Kidney (tissue), 22 donors: Measurements from ENCODE around the gene GTSF1L. TPM values are rescaled to one million over a fixed set of nuclear protein-coding genes. Genes with fewer than 3 reads are reported as not detected.

Source experiments
- DNase-seq, 5 donors: peaks; one replicate each; pipeline ENCODE4 v3.0.0-alpha.2; 2013 to 2020
- FAIRE-seq: peaks from 2 replicates; lab custom pipeline; 2012; peaks lifted over from hg19 to GRCh38; lab: Jason Lieb, UNC
- H3K27ac ChIP-seq, 2 donors: one replicate each; pipeline ENCODE4 v1.7.0; 2013; ENCODE audit warnings: low read depth in 2 of 2, low read length in 2 of 2, inconsistent platforms in 1 of 2
- H3K27me3 ChIP-seq: one replicate; pipeline ENCODE4 v1.7.1; 2013; ENCODE audit warnings: low read length, inconsistent platforms; ENCODE audit not compliant: control insufficient read depth, insufficient read depth
- H3K36me3 ChIP-seq, 3 donors: one replicate each; pipeline versions ENCODE4 v1.7.0 to v1.7.1; 2013; ENCODE audit warnings: low read length in 3 of 3, control low read depth in 1 of 3, inconsistent platforms in 1 of 3; ENCODE audit not compliant: insufficient read depth in 3 of 3, control insufficient read depth in 2 of 3
- H3K4me1 ChIP-seq, 3 donors: one replicate each; pipeline versions ENCODE4 v1.7.0 to v1.7.1; 2013; ENCODE audit warnings: low read length in 3 of 3, inconsistent platforms in 1 of 3, low read depth in 1 of 3; ENCODE audit not compliant: control insufficient read depth in 2 of 3, insufficient read depth in 2 of 3
- H3K4me3 ChIP-seq, 3 donors: one replicate each; pipeline versions ENCODE4 v1.7.0 to v1.8.1; 2013; ENCODE audit warnings: low read length in 3 of 3, control low read depth in 1 of 3, inconsistent platforms in 1 of 3
- H3K9ac ChIP-seq, 3 donors: one replicate each; pipeline versions ENCODE4 v1.7.0 to v1.7.1; 2013; ENCODE audit warnings: low read length in 3 of 3, control low read depth in 1 of 3, inconsistent platforms in 1 of 3
- H3K9me3 ChIP-seq, 3 donors: one replicate each; pipeline versions ENCODE4 v1.7.0 to v1.7.1; 2013; ENCODE audit warnings: low read length in 3 of 3, control low read depth in 1 of 3, inconsistent platforms in 1 of 3; ENCODE audit not compliant: control insufficient read depth in 2 of 3, insufficient read depth in 1 of 3
- intact Hi-C: fragments of 100-400 bp; cut with DNase I; formaldehyde crosslinking; loops from one replicate; pipeline ENCODE4 v1.11.1; 2022
- long read RNA-seq, 10 donors: library from polyadenylated mRNA in 1 of 10; unstranded in 1 of 10; transcript quantifications; one replicate each; pipeline ENCODE4 v2.0.0 and lab custom pipeline, GENCODE V29; 2021 to 2026
- polyA plus RNA-seq: library from polyadenylated mRNA; stranded (reverse); fragments of 350-450 nt; fragmentation: Illumina TruSeq; extraction: RNeasy Lipid Tissue Mini Kit (QIAGEN cat#74804); gene quantifications from one replicate; pipeline ENCODE4 v1.2.3, GENCODE V29; 2014; ENCODE audit warnings: low read depth, low replicate concordance; ENCODE audit not compliant: insufficient read depth
- total RNA-seq: library from RNA; stranded (reverse); fragmentation: NEBNext Ultra II Directional; extraction: Animal tissue kit (Norgen Biotek cat#: 25700); gene quantifications from one replicate; pipeline ENCODE4 v1.2.1, GENCODE V29; 2021
- TF ChIP-seq, protein P1 (sequence below): IDR thresholded peaks from 3 replicates; pipeline ENCODE4 v1.5.1; 2012; ENCODE audit warnings: mild to moderate bottlenecking, moderate library complexity, borderline replicate concordance; ENCODE audit not compliant: insufficient read depth; ENCODE audit errors: extremely low read depth
- donor health status: control.
- donor health status: control.
- donor health status: control.
- donor health status: control.
- donor health status: control.
- donor health status: DM: yes; HTN: yes; CAD: no.
- donor health status: Normal renal cell carcinoma (clear cell type).

Gene GTSF1L
- total RNA-seq: not detected
- polyA plus RNA-seq: not detected
- long read RNA-seq, donor 1: 0 reads
- long read RNA-seq, donor 2: 0 reads
- long read RNA-seq, donor 3: 0 reads
- long read RNA-seq, donor 4: 0 reads
- long read RNA-seq, donor 5: 0 reads
- long read RNA-seq, donor 6: 0 reads
- long read RNA-seq, donor 7: 0 reads
- long read RNA-seq, donor 8: 0 reads
- long read RNA-seq, donor 9: 0 reads
- long read RNA-seq, donor 10: 0 reads

DNA sequence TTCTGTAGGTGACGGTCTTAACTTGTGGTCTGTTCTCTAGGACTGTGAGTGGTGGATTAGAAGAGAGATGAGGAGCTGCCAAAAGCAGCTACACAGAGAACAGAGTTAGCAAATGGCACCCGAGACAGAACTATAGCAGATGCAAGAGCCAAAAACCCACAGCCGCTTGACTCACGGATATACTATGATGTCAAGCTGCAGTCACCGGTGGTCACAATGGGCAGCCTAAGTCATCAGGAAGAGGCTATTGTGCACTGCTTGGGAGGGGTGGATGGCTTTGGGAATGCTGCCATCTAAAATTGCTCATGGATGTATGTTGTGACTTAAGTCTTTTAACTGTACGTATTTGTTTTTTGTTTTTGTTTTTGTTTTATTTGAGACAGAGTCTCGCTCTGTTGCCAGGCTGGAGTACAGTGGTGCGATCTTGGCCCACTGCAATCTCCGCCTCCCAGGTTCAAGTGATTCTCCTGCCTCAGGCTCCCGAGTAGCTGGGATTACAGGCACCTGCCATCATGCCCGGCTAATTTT, at the start of gene GTSF1L:
Gene GTSF1L, minus strand, starts transcription at position 192 of the 528 bp plus-strand sequence. CDS start 308 bp downstream, outside the sequence.
- Histone ChIP-seq H3K9ac (no peak within 1 kb of the TSS), H3K9me3 (no peaks in the 10 kb centered on the region), H3K4me3 (no peak within 1 kb of the TSS), H3K27ac (no peak within 1 kb of the TSS), H3K36me3 (no peaks in the 10 kb centered on the region), H3K4me1 (no peaks in the 10 kb centered on the region), H3K27me3 (no peaks in the 10 kb centered on the region)
- intact Hi-C loops: no loop called here
- no peak for DNase-seq
- no peak for FAIRE-seq
- TF ChIP-seq, protein P1, sequence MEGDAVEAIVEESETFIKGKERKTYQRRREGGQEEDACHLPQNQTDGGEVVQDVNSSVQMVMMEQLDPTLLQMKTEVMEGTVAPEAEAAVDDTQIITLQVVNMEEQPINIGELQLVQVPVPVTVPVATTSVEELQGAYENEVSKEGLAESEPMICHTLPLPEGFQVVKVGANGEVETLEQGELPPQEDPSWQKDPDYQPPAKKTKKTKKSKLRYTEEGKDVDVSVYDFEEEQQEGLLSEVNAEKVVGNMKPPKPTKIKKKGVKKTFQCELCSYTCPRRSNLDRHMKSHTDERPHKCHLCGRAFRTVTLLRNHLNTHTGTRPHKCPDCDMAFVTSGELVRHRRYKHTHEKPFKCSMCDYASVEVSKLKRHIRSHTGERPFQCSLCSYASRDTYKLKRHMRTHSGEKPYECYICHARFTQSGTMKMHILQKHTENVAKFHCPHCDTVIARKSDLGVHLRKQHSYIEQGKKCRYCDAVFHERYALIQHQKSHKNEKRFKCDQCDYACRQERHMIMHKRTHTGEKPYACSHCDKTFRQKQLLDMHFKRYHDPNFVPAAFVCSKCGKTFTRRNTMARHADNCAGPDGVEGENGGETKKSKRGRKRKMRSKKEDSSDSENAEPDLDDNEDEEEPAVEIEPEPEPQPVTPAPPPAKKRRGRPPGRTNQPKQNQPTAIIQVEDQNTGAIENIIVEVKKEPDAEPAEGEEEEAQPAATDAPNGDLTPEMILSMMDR: no peak

DNA sequence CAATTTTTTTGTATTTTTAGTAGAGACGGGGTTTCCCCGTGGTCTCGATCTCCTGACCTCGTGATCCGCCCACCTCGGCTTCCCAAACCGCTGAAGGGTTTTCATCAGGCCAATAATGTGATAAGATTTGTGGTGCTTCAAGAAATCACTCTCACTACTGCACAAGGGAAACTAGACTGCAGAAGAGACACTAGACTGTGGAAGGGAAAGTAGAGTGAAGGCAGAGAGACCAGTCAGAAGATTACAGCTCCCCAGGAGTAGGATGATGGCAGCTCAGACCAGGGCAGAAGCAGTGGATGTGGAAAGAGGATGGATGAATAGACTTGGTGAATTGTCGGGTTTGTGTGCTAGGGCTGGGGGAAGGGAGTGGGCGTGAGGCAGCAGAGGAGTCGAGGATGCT, 48.0 kb upstream of the GTSF1L start:
- intact Hi-C loops: no loop called here
- Histone ChIP-seq H3K9me3 (peaks cover 0 to 8% (median 5%) of the 10 kb centered on the region in 3 donors), H3K27ac (no peak overlapping the region), H3K9ac (no peak overlapping the region), H3K4me1 (no peaks in the 10 kb centered on the region), H3K27me3 (no peaks in the 10 kb centered on the region), H3K36me3 (no peaks in the 10 kb centered on the region), H3K4me3 (no peak overlapping the region)
- DNase-seq: no peak
- no peak for FAIRE-seq
- TF ChIP-seq, protein P1: no peak

DNA sequence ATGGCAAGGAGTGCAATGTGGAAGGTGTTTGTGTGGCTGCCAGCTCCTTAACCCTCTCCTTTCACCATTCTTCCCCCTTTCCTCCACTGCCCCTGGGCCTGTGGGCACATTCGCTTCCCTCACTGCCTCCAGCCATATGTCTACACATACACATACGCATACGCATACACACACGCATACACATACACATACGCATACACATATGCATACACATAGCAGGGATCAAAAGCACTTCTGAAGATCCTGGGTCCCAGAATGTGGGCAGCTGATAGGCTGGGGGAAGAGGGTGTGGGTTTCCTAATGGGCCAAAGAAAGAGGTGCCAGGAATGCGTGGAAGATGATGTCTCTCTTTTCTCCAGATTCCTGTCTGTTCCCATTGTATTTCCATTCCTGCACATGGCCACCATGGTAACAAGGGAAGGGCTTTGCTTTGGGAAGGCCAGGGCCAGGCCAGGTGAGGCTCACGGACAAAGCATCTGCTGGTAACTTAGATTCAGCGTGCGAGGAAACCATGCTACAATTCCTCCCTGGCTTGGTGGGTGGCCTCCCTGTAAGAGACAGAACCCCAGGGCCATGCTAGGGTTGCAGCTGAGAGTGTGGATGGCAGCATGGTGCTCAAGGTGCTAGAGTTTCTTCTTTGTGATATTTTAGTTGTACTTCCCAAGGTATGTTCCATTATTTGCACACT, 44.8 kb upstream of the GTSF1L start:
- Histone ChIP-seq H3K27ac (no peak overlapping the region), H3K4me1 (no peaks in the 10 kb centered on the region), H3K9me3 (no peaks in the 10 kb centered on the region), H3K36me3 (no peaks in the 10 kb centered on the region), H3K9ac (no peak overlapping the region), H3K27me3 (no peaks in the 10 kb centered on the region), H3K4me3 (no peak overlapping the region)
- TF ChIP-seq, protein P1: no peak
- intact Hi-C loops: no loop called here
- no peak for FAIRE-seq
- no peak for DNase-seq
